H1 (cell line): ENCODE measurements around the gene TMEM121B. TPM values are rescaled to one million over a fixed set of nuclear protein-coding genes. Genes with fewer than 3 reads are reported as not detected.

ENCODE experiments used
- CTCF ChIA-PET: fragments of 300-600 bp; sonication (Branson Sonifier 250); formaldehyde crosslinking; loops from one replicate; lab custom pipeline; 2021; ENCODE audit not compliant: partially characterized antibody; lab: Charles Lee
- POLR2A ChIA-PET: fragments of 300-600 bp; sonication (Branson Sonifier 250); formaldehyde crosslinking; loops from one replicate; lab custom pipeline; 2021; ENCODE audit warnings: inconsistent platforms; ENCODE audit not compliant: partially characterized antibody; lab: Charles Lee
- DNase-seq, 2 experiments: peaks; one replicate each; pipeline versions ENCODE4 v3.0.0 to v3.0.0-alpha.2; 2010 to 2022; ENCODE audit warnings: low spot score in 2 of 2, low read depth in 1 of 2, mixed read lengths in 1 of 2
- FAIRE-seq: peaks from 2 replicates; lab custom pipeline; 2011; peaks lifted over from hg19 to GRCh38; lab: Jason Lieb, UNC
- H2AFZ ChIP-seq: 2 replicates; pipeline ENCODE4 v1.8.1; 2012; ENCODE audit warnings: low read length, inconsistent platforms
- H2AK5ac ChIP-seq: 2 replicates; pipeline ENCODE4 v1.6.1; 2013; ENCODE audit warnings: low read depth, low read length
- H2BK120ac ChIP-seq: replicated peaks from 2 replicates; pipeline ENCODE3; 2013; ENCODE audit warnings: low read depth, low read length, inconsistent platforms
- H2BK12ac ChIP-seq: 2 replicates; pipeline ENCODE4 v1.6.1; 2013; ENCODE audit warnings: low read depth, low read length
- H2BK15ac ChIP-seq: 2 replicates; pipeline ENCODE4 v1.6.1; 2013; ENCODE audit warnings: low read length
- H2BK20ac ChIP-seq: 2 replicates; pipeline ENCODE4 v1.6.1; 2013; ENCODE audit warnings: low read length
- H2BK5ac ChIP-seq: 2 replicates; pipeline ENCODE4 v1.6.1; 2013; ENCODE audit warnings: low read depth, low read length
- H3K14ac ChIP-seq: 2 replicates; pipeline ENCODE4 v1.6.1; 2013; ENCODE audit warnings: inconsistent platforms; ENCODE audit not compliant: insufficient read length
- H3K18ac ChIP-seq: 2 replicates; pipeline ENCODE4 v1.6.1; 2013; ENCODE audit warnings: low read length; ENCODE audit errors: extremely low read depth
- H3K23ac ChIP-seq: 2 replicates; pipeline ENCODE4 v1.6.1; 2013; ENCODE audit warnings: inconsistent platforms; ENCODE audit not compliant: insufficient read length
- H3K23me2 ChIP-seq: 2 replicates; pipeline ENCODE4 v1.6.1; 2013; ENCODE audit warnings: low read depth, low read length
- H3K27ac ChIP-seq: 2 replicates; pipeline ENCODE4 v1.6.1; 2011; ENCODE audit warnings: low read depth, low read length, inconsistent platforms
- H3K27me3 ChIP-seq, 4 experiments: replicated peaks in 1 of 4; 1 replicate in 1 of 4; 2 replicates in 3 of 4; pipeline versions ENCODE4 v1.6.1 to v1.8.1; 2011 to 2013; ENCODE audit warnings: low read length in 3 of 4, mild to moderate bottlenecking in 3 of 4, inconsistent platforms in 2 of 4, mixed read lengths in 2 of 4, moderate library complexity in 1 of 4; ENCODE audit not compliant: control insufficient read depth in 3 of 4, insufficient read depth in 3 of 4; ENCODE audit errors: extremely low read depth in 1 of 4
- H3K36me3 ChIP-seq, 4 experiments: 2 replicates each; pipeline versions ENCODE4 v1.6.1 to v1.8.1; 2011 to 2013; ENCODE audit warnings: mild to moderate bottlenecking in 4 of 4, low read length in 3 of 4, moderate library complexity in 2 of 4, control low read depth in 1 of 4, inconsistent platforms in 1 of 4; ENCODE audit not compliant: insufficient read depth in 4 of 4, control insufficient read depth in 2 of 4
- H3K4ac ChIP-seq: replicated peaks from 2 replicates; pipeline ENCODE3; 2013; ENCODE audit warnings: low read length, low read depth, mixed read lengths, inconsistent platforms; ENCODE audit not compliant: insufficient read length
- H3K4me1 ChIP-seq, 4 experiments: replicated peaks in 1 of 4; 1 replicate in 1 of 4; 2 replicates in 3 of 4; pipeline versions ENCODE4 v1.6.1 to v1.8.1; 2011 to 2013; ENCODE audit warnings: low read length in 3 of 4, inconsistent platforms in 2 of 4, mixed read lengths in 1 of 4; ENCODE audit not compliant: insufficient read depth in 4 of 4, control insufficient read depth in 3 of 4
- H3K4me2 ChIP-seq, 2 experiments: 2 replicates each; pipeline versions ENCODE4 v1.6.1 to v1.8.1; 2011 to 2013; ENCODE audit warnings: low read depth in 2 of 2, low read length in 2 of 2, control low read depth in 1 of 2, inconsistent platforms in 1 of 2, mild to moderate bottlenecking in 1 of 2; ENCODE audit not compliant: insufficient read depth in 1 of 2
- H3K4me3 ChIP-seq, 4 experiments: fragments of 200-600, 300-600 bp in 1 of 4; sonication (generic), shearing (Covaris generic), sonication (Bioruptor Twin) in 1 of 4; 2 replicates each; pipeline versions ENCODE4 v1.5.1 to v1.8.1; 2011 to 2016; ENCODE audit warnings: low read length in 4 of 4, low read depth in 3 of 4, control low read depth in 2 of 4, inconsistent platforms in 2 of 4, mild to moderate bottlenecking in 2 of 4, mixed read lengths in 1 of 4, moderate library complexity in 1 of 4; ENCODE audit not compliant: insufficient read depth in 2 of 4; ENCODE audit errors: extremely low read depth in 1 of 4
- H3K56ac ChIP-seq: replicated peaks from 2 replicates; pipeline ENCODE3; 2013; ENCODE audit warnings: low read depth, mild to moderate bottlenecking, mixed read lengths, low read length, inconsistent platforms; ENCODE audit not compliant: insufficient read length
- H3K79me1 ChIP-seq: 2 replicates; pipeline ENCODE4 v1.6.1; 2013; ENCODE audit warnings: low read depth, low read length, control low read depth
- H3K79me2 ChIP-seq, 2 experiments: 2 replicates each; pipeline versions ENCODE4 v1.6.1 to v1.8.1; 2012 to 2013; ENCODE audit warnings: low read length in 2 of 2, mild to moderate bottlenecking in 2 of 2, inconsistent platforms in 1 of 2; ENCODE audit not compliant: insufficient read depth in 2 of 2, control insufficient read depth in 1 of 2
- H3K9ac ChIP-seq, 4 experiments: replicated peaks in 1 of 4; 1 replicate in 1 of 4; 2 replicates in 3 of 4; pipeline versions ENCODE4 v1.6.1 to v1.8.1; 2011 to 2013; ENCODE audit warnings: low read depth in 3 of 4, low read length in 3 of 4, control low read depth in 2 of 4, mild to moderate bottlenecking in 2 of 4, moderate library complexity in 2 of 4, inconsistent platforms in 1 of 4; ENCODE audit errors: extremely low read depth in 1 of 4
- H3K9me3 ChIP-seq, 2 experiments: 2 replicates each; pipeline versions ENCODE4 v1.6.1 to v1.8.1; 2012 to 2013; ENCODE audit warnings: mild to moderate bottlenecking in 2 of 2, moderate library complexity in 2 of 2, control low read depth in 1 of 2, inconsistent platforms in 1 of 2, low read depth in 1 of 2, low read length in 1 of 2, mixed read lengths in 1 of 2; ENCODE audit not compliant: insufficient read depth in 2 of 2
- H4K20me1 ChIP-seq, 2 experiments: replicated peaks in 1 of 2; 2 replicates each; pipeline versions ENCODE3 to v1.8.1; 2011 to 2013; ENCODE audit warnings: inconsistent platforms in 2 of 2, low read length in 2 of 2, mild to moderate bottlenecking in 1 of 2; ENCODE audit not compliant: insufficient read depth in 2 of 2, control insufficient read depth in 1 of 2
- H4K5ac ChIP-seq: 2 replicates; pipeline ENCODE4 v1.6.1; 2013; ENCODE audit warnings: low read length, low read depth, mixed read lengths, inconsistent platforms; ENCODE audit not compliant: insufficient read length
- H4K8ac ChIP-seq: 2 replicates; pipeline ENCODE4 v1.8.0; 2013; ENCODE audit warnings: mild to moderate bottlenecking, moderate library complexity, low read length, inconsistent platforms; ENCODE audit not compliant: insufficient read depth; ENCODE audit errors: extremely low read depth
- H4K91ac ChIP-seq: replicated peaks from 2 replicates; pipeline ENCODE3; 2013; ENCODE audit warnings: low read length, mixed read lengths, inconsistent platforms; ENCODE audit not compliant: insufficient read length
- BACH1 ChIP-seq: IDR thresholded peaks from 2 replicates; pipeline ENCODE4 v1.6.1; 2012; ENCODE audit warnings: low read length, improper control_type of control experiment
- CBX5 ChIP-seq: fragments of 300-800, 300-1000 bp; sonication (generic); IDR thresholded peaks from 2 replicates; pipeline ENCODE4 v1.7.1; 2016; ENCODE audit warnings: antibody characterized with exemption, low read length, low read depth
- JUND ChIP-seq: IDR thresholded peaks from 2 replicates; pipeline ENCODE4 v1.6.1; 2011; ENCODE audit warnings: mild to moderate bottlenecking, improper control_type of control experiment, low read length
- KDM1A ChIP-seq: fragments of 200-600, 300-600 bp; sonication (generic); IDR thresholded peaks from 2 replicates; pipeline ENCODE4 v1.7.1; 2016; ENCODE audit warnings: mild to moderate bottlenecking, low read length, borderline replicate concordance
- MAFK ChIP-seq: IDR thresholded peaks from 2 replicates; pipeline ENCODE4 v1.6.1; 2012; ENCODE audit warnings: low read depth, mild to moderate bottlenecking, improper control_type of control experiment, low read length
- PHF8 ChIP-seq: fragments of 200-600 bp; sonication (generic); conservative IDR thresholded peaks from 2 replicates; pipeline ENCODE4 v1.7.1; 2012; ENCODE audit warnings: low read depth, mild to moderate bottlenecking, inconsistent platforms, low read length, moderate library complexity
- RFX5 ChIP-seq: IDR thresholded peaks from 2 replicates; pipeline ENCODE4 v1.6.1; 2011; ENCODE audit warnings: low read depth, low read length, improper control_type of control experiment, borderline replicate concordance
- YY1 ChIP-seq: IDR thresholded peaks from 2 replicates; pipeline ENCODE4 v1.6.1; 2011; ENCODE audit warnings: low read depth, mild to moderate bottlenecking, low read length
- WGBS, 2 experiments: shearing (Covaris generic) in 1 of 2; methylation state at CpG; one replicate each; pipeline versions ENCODE4 v1.1.6 to v1.1.7; 2013 to 2015; ENCODE audit warnings: low lambda C conversion rate in 2 of 2, mixed read lengths in 2 of 2, inconsistent platforms in 1 of 2, low coverage in 1 of 2, missing lambda C conversion rate in 1 of 2; ENCODE audit not compliant: insufficient replicate concordance in 2 of 2, insufficient coverage in 1 of 2, insufficient read length in 1 of 2; ENCODE audit errors: extremely low coverage in 1 of 2, missing lambda C conversion rate in 1 of 2; 5-methylcytosine and 5-hydroxymethylcytosine counted together
- polyA plus RNA-seq, 7 experiments: library from polyadenylated mRNA; depleted of rRNA in 3 of 7; stranded (reverse) in 5 of 7; unstranded in 2 of 7; fragments of >200 nt in 5 of 7; fragments of 200-250 nt in 2 of 7; gene quantifications; 1 replicate in 5 of 7; 2 replicates in 1 of 7; 4 replicates in 1 of 7; pipeline versions ENCODE4 v1.2.1 to v1.2.3, GENCODE V29; 2011 to 2013; ENCODE audit warnings: missing spikeins in 2 of 7, mixed read lengths in 2 of 7
- total RNA-seq: library from RNA; stranded (reverse); fragmentation: NEBNext Ultra II Directional; extraction: Animal tissue kit (Norgen Biotek cat#: 25700); gene quantifications from 2 replicates; pipeline ENCODE4 v1.2.1, GENCODE V29; 2021

Gene TMEM121B
- total and polyA plus RNA-seq, 2 of the 8 experiments (the other 6 are each of a cell fraction or from before 2014, with no cell fraction given): 4.3 to 6.9 TPM

DNA sequence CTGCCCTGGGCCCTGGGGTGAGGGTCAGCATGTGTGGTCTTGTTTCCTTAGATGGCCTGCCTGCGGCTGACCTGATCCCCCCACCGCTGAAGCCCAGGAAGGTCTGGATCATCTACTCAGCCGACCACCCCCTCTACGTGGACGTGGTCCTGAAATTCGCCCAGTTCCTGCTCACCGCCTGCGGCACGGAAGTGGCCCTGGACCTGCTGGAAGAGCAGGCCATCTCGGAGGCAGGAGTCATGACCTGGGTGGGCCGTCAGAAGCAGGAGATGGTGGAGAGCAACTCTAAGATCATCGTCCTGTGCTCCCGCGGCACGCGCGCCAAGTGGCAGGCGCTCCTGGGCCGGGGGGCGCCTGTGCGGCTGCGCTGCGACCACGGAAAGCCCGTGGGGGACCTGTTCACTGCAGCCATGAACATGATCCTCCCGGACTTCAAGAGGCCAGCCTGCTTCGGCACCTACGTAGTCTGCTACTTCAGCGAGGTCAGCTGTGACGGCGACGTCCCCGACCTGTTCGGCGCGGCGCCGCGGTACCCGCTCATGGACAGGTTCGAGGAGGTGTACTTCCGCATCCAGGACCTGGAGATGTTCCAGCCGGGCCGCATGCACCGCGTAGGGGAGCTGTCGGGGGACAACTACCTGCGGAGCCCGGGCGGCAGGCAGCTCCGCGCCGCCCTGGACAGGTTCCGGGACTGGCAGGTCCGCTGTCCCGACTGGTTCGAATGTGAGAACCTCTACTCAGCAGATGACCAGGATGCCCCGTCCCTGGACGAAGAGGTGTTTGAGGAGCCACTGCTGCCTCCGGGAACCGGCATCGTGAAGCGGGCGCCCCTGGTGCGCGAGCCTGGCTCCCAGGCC, 12.7 kb downstream of the TMEM121B start:
- Histone ChIP-seq H4K5ac (no peak overlapping the region), H3K23me2 (no peaks in the 10 kb centered on the region), H3K4me1 (no peaks in the 10 kb centered on the region), H4K20me1 (peaks cover 0 to 2% of the 10 kb centered on the region in 2 experiments), H3K14ac (no peak overlapping the region), H2BK20ac (no peak overlapping the region), H3K4me3 (no peak overlapping the region), H3K23ac (no peak overlapping the region), H3K56ac (no peak overlapping the region), H3K79me2 (no peaks in the 10 kb centered on the region), H3K4me2 (no peak overlapping the region), H3K4ac (no peak overlapping the region), H3K36me3 (peaks cover 0 to 11% (median 2%) of the 10 kb centered on the region in 4 experiments; a peak in 1 of 8 replicates), H4K8ac (no peak overlapping the region), H4K91ac (no peak overlapping the region), H2AK5ac (no peak overlapping the region), H2BK120ac (no peak overlapping the region), H3K9me3 (no peaks in the 10 kb centered on the region), H2BK12ac (no peak overlapping the region), H3K18ac (no peak overlapping the region), H3K27me3 (no peaks in the 10 kb centered on the region), H3K27ac (no peak overlapping the region), H2BK15ac (no peak overlapping the region), H2BK5ac (no peak overlapping the region; the same call in 1 of the 2 replicates), H3K9ac (no peak overlapping the region), H3K79me1 (no peaks in the 10 kb centered on the region), H2AFZ (no peak overlapping the region)
- CTCF ChIA-PET: interaction anchor here (1.6 to 3.5 kb wide), 5 partner anchors 9 to 58 kb away, joined by 4 to 17 read pairs (median 13); no protein-coding TSS in a partner anchor
- 94% methylated on average over 65 of the region's 66 CpGs; no CpG with 5 or more reads in 1 of the 2 experiments for WGBS, 2 experiments
- FAIRE-seq (no peak), DNase-seq (no peak)
- TF ChIP-seq BACH1: no peak
- TF ChIP-seq YY1: no peak
- no peak for TF ChIP-seq PHF8
- TF ChIP-seq MAFK: no peak
- no peak for TF ChIP-seq JUND
- no peak for TF ChIP-seq RFX5
- no peak for TF ChIP-seq KDM1A
- TF ChIP-seq CBX5: no peak
- POLR2A ChIA-PET: no interaction called here
